Immature natural killer cell (primary cell): ENCODE results near the gene MYO7A. TPM values are rescaled to one million over a fixed set of nuclear protein-coding genes. Genes with fewer than 3 reads are reported as not detected.
"Not testable (repeated sequence)": the region's sequence is repeated elsewhere in the genome, so short reads cannot be mapped to it uniquely, and the experiment has no call there.

ENCODE experiments used
- DNase-seq, 3 donors: peaks; one replicate each; pipeline ENCODE4 v3.0.0; 2022; ENCODE audit warnings: mixed read lengths in 1 of 3
- H3K27ac Mint-ChIP-seq, 6 donors: one replicate each; pipeline ENCODE4 v1.8.0; 2020; ENCODE audit warnings: mixed read lengths in 6 of 6, mild to moderate bottlenecking in 5 of 6, inconsistent platforms in 4 of 6, moderate library complexity in 3 of 6
- H3K27me3 Mint-ChIP-seq, 3 donors: one replicate each; pipeline ENCODE4 v1.8.0; 2020 to 2021; ENCODE audit warnings: low read depth in 3 of 3, mild to moderate bottlenecking in 3 of 3, mixed read lengths in 3 of 3, moderate library complexity in 3 of 3, inconsistent platforms in 1 of 3
- H3K36me3 Mint-ChIP-seq, 3 donors: one replicate each; pipeline ENCODE4 v1.8.0; 2020; ENCODE audit warnings: mixed read lengths in 3 of 3, inconsistent platforms in 2 of 3, mild to moderate bottlenecking in 2 of 3
- H3K4me1 Mint-ChIP-seq, 2 donors: one replicate each; pipeline ENCODE4 v1.8.0; 2020; ENCODE audit warnings: inconsistent platforms in 2 of 2, mild to moderate bottlenecking in 2 of 2, mixed read lengths in 2 of 2, moderate library complexity in 1 of 2
- H3K4me3 Mint-ChIP-seq, 5 donors: one replicate each; pipeline ENCODE4 v1.8.0; 2020; ENCODE audit warnings: mild to moderate bottlenecking in 5 of 5, mixed read lengths in 5 of 5, inconsistent platforms in 3 of 5, moderate library complexity in 3 of 5
- H3K9me3 Mint-ChIP-seq, 6 donors: one replicate each; pipeline ENCODE4 v1.8.0; 2020; ENCODE audit warnings: mild to moderate bottlenecking in 6 of 6, mixed read lengths in 6 of 6, inconsistent platforms in 4 of 6, moderate library complexity in 3 of 6
- polyA plus RNA-seq, 3 donors: library from polyadenylated mRNA; unstranded; fragments of 300-500 nt; fragmentation: Illumina TruSeq; gene quantifications; one replicate each; pipeline ENCODE4 v1.2.3, GENCODE V29; 2021

Gene MYO7A
- polyA plus RNA-seq, 3 donors from 2014 or later = 0.21 to 0.45 TPM; not detected in 1

DNA sequence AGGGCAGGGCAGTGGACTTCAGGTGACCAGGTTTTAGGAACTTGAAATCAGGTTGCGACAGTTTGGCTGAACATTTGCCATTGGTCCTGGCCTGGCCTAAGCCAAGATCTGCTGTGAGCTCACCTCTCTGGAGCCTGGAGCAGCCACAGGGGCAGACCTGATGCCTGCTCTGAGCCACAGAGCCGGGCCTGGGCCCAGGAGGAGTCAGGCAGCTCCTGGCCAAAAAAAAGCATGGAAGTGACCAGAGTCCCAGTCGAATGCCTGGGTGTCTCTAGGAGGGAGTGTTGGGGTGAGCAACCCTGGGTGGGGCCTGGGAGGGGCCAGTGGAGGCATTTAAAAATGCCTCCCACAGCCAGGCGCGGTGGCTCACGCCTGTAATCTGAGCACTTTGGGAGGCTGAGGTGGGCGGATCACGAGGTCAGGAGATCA is 31.4 kb upstream of the MYO7A start:
- H3K27ac Mint-ChIP-seq = no peak overlapping the region
- no peak overlapping the region for H3K4me3 Mint-ChIP-seq

DNA sequence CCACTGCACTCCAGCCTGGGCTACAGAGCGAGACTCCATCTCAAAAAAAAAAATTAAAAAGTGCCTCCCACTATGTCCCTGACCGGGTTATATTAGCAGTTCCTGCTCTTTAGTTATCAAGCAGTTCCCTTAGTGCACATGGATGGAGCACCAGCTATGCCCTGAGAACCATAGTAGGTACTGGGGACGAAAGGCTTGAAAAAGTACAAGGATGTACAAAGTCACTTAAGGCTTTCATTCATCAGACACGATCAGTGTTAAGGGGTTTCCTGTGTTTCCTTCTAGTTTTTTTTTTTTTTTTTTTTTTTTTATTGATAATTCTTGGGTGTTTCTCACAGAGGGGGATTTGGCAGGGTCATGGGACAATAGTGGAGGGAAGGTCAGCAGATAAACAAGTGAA is 30.9 kb upstream of the MYO7A start:
- not testable (repeated sequence) for H3K36me3 Mint-ChIP-seq, H3K27me3 Mint-ChIP-seq, H3K9me3 Mint-ChIP-seq, H3K4me3 Mint-ChIP-seq, H3K27ac Mint-ChIP-seq, H3K4me1 Mint-ChIP-seq
- DNase-seq = peak in 1 of 3 donors; percentile 12

More for the DNA sequence above, 31.4 kb upstream of the MYO7A start:
- H3K36me3 Mint-ChIP-seq = no peaks in the 10 kb centered on the region
- H3K4me1 Mint-ChIP-seq = peaks cover 0 to 8% of the 10 kb centered on the region in 2 donors
- DNase-seq = no peak
- peaks cover 0 to 2% (median 1%) of the 10 kb centered on the region in 3 donors for H3K27me3 Mint-ChIP-seq
- H3K9me3 Mint-ChIP-seq = no peaks in the 10 kb centered on the region

DNA sequence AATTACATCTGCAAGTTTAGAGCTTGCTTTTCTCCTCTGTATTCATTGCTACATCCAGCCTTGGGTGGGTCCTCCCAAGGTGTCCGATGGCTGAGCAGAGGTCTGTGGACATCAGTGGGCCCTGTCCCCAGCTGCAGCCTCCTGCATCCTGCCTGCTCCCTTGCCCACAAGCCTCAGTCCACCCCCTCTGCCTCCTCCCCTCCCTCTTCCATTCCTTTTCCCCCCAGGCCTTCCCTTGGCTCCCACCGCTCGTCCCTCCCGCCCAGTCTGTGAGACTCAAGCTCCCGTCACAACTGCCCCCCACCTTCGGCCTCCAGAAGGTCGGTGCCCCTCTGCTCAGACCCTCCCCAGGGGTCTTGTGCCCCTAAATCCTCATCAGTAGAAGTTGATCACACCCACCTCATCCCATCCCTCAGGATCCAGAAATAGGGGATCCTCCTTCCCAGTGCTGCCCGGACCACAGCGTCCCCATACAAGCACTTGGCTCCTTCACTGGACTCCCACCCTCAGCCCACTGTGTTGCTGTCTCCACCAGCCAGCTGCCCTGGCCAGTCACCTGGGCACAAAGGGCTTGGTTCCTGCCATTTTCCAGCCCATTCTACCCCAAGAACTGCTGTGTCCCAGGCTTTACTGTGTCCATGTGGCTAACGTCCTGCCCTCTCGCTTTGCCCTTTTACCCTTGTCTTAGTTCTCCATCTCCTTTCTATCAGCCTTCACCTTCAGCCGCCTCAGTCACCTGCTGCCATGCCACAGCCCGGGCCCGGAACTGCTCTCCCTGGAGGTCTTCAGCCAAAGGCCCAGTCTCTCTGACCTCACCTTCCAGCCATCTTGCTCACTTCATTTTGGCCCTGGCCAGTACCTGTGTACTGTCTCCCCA is 27.6 kb upstream of the MYO7A start:
- peaks cover 0 to 9% (median 0%) of the 10 kb centered on the region in 3 donors for H3K36me3 Mint-ChIP-seq
- H3K27me3 Mint-ChIP-seq = peaks cover 0 to 3% (median 2%) of the 10 kb centered on the region in 3 donors
- H3K4me1 Mint-ChIP-seq = peaks cover 0 to 8% of the 10 kb centered on the region in 2 donors
- H3K9me3 Mint-ChIP-seq = no peaks in the 10 kb centered on the region
- H3K4me3 Mint-ChIP-seq = no peak overlapping the region
- DNase-seq = no peak
- no peak overlapping the region for H3K27ac Mint-ChIP-seq

DNA sequence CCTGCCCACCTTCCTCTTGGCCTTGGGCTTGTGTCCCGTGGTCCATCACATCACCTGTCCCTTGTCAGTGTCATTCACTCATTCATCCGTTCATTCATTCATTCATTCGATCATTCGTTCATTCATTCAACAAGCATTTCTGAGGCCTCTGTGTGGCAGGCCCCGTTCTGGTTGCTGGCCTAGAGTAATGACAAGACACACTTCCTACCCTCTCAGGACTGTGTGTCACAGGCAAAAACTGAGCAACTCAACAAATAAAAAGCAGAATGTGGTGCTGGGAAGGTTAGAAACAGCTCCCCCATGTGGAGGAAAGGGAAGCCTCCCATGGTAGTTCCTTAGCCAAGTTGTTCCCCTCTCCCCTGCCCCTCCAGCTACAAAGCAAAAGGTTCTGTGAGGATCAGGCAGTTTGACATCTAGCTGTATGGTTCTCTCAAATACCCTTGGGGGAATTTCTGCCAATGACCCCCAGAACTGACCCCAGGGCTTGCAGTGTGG is 27.0 kb upstream of the MYO7A start:
- H3K27ac Mint-ChIP-seq = peak overlapping the region in 1 of 6 donors; percentile 6
- peak in 1 of 3 donors; percentile 10 for DNase-seq
- H3K4me3 Mint-ChIP-seq = no peak overlapping the region
- no peaks in the 10 kb centered on the region for H3K9me3 Mint-ChIP-seq
- peaks cover 0 to 3% (median 2%) of the 10 kb centered on the region in 3 donors for H3K27me3 Mint-ChIP-seq
- peaks cover 0 to 6% of the 10 kb centered on the region in 2 donors for H3K4me1 Mint-ChIP-seq
- peaks cover 0 to 9% (median 0%) of the 10 kb centered on the region in 3 donors for H3K36me3 Mint-ChIP-seq

DNA sequence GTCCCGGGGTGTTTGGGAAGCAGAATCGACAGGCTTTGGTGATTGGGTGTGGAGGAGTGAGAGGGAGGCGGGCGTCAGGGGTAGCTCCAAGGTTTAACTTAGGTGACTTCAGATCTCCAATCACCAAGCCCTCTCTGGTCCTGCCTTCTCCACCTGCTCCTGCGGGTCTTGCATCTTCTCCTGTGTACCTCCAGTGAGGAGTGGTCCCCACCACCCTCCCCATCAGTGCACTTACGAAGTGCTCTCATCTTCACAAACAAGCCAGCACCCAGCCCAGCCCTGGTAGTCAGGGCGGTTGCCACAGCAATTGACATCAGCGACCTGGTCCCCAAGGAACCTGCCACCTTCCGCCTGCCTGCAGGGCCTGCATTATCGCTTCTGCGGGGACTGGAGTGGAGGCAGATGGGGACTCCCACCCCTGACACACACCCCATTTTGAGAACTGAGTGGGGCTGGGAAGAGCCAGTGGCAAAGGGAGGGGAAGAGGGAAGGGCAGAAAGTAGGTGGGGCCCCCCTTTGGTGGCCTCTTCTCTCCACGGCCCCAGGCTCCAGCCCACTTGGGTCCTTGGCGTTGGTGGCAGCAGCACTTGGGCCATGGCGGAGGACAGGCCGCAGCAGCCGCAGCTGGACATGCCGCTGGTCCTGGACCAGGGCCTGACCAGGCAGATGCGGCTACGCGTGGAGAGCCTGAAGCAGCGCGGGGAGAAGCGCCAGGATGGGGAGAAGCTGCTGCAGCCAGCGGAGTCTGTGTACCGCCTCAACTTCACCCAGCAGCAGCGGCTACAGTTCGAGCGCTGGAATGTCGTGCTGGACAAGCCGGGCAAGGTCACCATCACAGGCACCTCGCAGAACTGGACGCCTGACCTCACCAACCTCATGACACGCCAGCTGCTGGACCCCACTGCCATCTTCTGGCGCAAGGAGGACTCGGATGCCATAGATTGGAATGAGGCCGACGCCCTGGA is 25.5 kb upstream of the MYO7A start, which contains the start of gene OMP:
Gene OMP, plus strand, starts transcription at position 595 of the 965 bp plus-strand sequence. Its CDS starts 0 bp downstream, at position 595.
- Mint-ChIP-seq H3K27ac (no peak within 1 kb of the TSS), H3K9me3 (no peaks in the 10 kb centered on the region), H3K27me3 (peaks cover 0 to 3% (median 2%) of the 10 kb centered on the region in 3 donors), H3K4me1 (peaks cover 0 to 2% of the 10 kb centered on the region in 2 donors), H3K36me3 (peaks cover 0 to 9% (median 0%) of the 10 kb centered on the region in 3 donors), H3K4me3 (no peak within 1 kb of the TSS)
- DNase-seq = no peak

DNA sequence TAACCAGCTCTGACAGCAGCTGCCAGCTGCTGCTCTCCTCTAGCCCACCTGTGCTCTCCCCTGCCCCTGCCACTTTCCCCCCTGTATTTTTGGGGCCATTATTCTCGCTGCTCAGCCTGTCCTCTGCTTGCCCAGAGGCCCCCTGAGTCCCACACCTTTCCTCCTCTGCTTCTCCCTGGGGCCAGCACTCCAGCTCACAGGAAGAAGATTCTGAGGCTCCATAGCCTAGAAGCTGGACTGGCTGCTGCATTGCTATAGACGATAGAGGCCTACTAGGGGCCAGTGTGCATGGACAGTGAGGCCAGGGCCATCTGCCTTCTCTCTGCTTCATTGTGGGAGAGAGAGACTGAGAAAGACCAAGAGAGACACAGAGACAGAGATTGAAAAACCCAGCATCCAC is 24.7 kb upstream of the MYO7A start:
- Mint-ChIP-seq H3K27me3 (peaks cover 2 to 3% (median 2%) of the 10 kb centered on the region in 3 donors), H3K4me3 (no peak overlapping the region), H3K4me1 (peaks cover 0 to 5% of the 10 kb centered on the region in 2 donors), H3K36me3 (peaks cover 0 to 9% (median 0%) of the 10 kb centered on the region in 3 donors), H3K27ac (no peak overlapping the region), H3K9me3 (no peaks in the 10 kb centered on the region)
- no peak for DNase-seq

DNA sequence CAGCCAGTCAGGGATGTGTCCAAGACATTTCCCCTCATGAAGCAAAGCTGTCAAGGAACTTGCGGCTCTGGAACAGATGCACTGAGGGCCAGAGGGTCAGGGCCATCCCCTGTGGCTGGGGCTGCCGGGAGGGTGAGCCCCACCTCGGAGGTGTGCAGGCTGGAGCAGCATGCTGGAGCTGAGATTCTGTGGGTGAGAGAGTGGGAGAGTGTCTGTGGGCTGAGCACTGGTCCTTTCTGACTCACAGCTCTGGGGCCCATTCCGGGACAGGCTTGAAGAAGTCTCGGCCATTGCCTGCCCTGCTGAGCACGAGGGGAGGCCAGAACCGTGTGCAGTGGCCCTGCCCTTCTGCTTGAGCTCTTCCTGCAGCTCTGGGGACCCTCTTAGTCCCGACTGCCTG is 23.3 kb upstream of the MYO7A start:
- Mint-ChIP-seq H3K9me3 (no peaks in the 10 kb centered on the region), H3K4me1 (peaks cover 0 to 6% of the 10 kb centered on the region in 2 donors), H3K27ac (no peak overlapping the region), H3K27me3 (peaks cover 2 to 3% (median 2%) of the 10 kb centered on the region in 3 donors), H3K36me3 (peaks cover 0 to 9% (median 0%) of the 10 kb centered on the region in 3 donors), H3K4me3 (no peak overlapping the region)
- DNase-seq = no peak

DNA sequence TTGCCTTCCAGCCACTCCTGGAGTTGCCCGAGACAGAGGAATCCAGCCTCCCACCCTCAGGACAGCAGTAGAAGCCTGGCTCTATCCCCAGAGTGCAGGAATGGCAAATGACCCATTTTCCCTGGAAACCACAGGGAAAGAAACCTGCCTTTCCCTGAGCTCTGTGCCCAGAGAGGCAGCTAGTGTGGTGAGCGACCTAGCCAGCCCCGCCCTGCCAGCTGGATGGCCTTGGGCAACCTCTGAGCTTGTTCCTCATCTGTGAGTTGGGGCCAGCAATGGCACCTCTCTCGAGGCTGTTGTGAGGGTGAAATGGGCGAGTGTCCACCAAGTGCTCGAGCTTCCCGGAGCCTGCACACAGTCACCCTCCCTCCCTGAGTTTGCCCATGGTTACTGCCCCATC is 21.7 kb upstream of the MYO7A start:
- Mint-ChIP-seq H3K4me1 (peaks cover 0 to 6% of the 10 kb centered on the region in 2 donors), H3K9me3 (no peaks in the 10 kb centered on the region), H3K36me3 (peaks cover 0 to 9% (median 0%) of the 10 kb centered on the region in 3 donors), H3K27me3 (peaks cover 0 to 3% (median 2%) of the 10 kb centered on the region in 3 donors), H3K27ac (no peak overlapping the region), H3K4me3 (no peak overlapping the region)
- DNase-seq = no peak

DNA sequence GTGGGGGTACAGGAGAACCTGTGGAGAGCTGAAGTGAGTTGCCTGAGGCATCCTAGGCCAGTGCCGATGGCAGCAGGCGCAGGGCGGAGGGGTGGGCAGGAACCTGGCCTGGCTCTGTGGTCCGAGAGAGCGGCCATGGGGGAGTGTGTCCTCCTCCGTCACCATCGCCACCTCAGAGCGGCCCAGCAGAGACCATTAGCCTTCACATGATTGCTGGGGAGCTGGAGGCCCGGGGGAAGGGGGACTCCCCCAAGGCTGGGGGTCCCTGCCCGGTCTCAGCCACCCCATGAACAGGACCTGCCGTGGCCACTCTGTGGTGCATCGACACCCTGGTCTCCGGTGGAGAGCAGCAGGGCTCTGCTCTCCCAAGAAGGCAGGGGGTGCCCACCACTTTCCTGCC is 21.3 kb upstream of the MYO7A start:
- DNase-seq = no peak
- no peaks in the 10 kb centered on the region for H3K9me3 Mint-ChIP-seq
- H3K4me1 Mint-ChIP-seq = peaks cover 0 to 6% of the 10 kb centered on the region in 2 donors
- H3K27ac Mint-ChIP-seq = no peak overlapping the region
- H3K27me3 Mint-ChIP-seq = peaks cover 0 to 3% (median 2%) of the 10 kb centered on the region in 3 donors
- H3K36me3 Mint-ChIP-seq = peaks cover 0 to 9% (median 0%) of the 10 kb centered on the region in 3 donors
- H3K4me3 Mint-ChIP-seq = no peak overlapping the region

DNA sequence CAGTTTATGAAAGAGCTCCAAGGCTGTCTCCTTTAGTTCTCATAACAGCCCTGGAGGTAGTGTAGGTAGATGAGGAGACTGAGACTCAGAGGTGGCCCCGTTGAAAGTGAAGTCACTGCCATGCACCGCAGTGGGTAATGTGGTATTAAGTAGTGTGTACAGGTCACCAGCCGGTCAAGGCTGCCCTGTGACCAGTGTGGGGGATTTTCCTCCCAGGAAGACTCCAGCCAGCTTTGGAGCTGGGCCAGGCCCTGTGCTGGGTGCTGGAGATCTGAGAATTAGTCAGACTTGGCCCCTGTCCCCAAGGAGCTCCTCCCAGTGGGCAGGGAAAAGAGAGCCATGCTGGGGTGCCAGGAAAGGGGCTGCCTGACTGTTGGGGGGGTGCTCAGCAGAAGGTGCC is 20.1 kb upstream of the MYO7A start:
- peaks cover 0 to 9% (median 0%) of the 10 kb centered on the region in 3 donors for H3K36me3 Mint-ChIP-seq
- no peaks in the 10 kb centered on the region for H3K9me3 Mint-ChIP-seq
- no peak overlapping the region for H3K27ac Mint-ChIP-seq
- H3K27me3 Mint-ChIP-seq = peaks cover 0 to 3% (median 2%) of the 10 kb centered on the region in 3 donors
- no peak overlapping the region for H3K4me3 Mint-ChIP-seq
- peaks cover 0 to 6% of the 10 kb centered on the region in 2 donors for H3K4me1 Mint-ChIP-seq
- DNase-seq = no peak

DNA sequence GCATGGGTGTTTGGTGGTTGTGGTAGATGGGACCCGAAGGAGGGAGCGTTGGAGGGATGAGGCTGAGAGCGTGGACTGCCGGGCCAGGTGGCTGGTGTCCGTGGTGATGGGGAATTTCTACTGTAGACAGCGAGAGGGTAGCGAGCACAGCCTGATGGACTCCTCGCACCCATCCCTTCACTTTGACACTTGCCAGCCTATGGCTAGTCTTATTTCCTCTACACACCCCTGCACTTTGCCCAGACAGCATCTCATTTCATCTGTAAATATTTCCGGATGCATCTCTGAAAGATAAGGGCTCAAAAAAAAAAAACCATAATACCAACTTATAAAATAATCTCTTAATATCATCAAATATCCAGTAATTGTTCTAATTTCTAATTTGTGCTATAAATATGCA is 19.6 kb upstream of the MYO7A start:
- H3K4me1 Mint-ChIP-seq = peaks cover 0 to 6% of the 10 kb centered on the region in 2 donors
- peaks cover 0 to 6% (median 0%) of the 10 kb centered on the region in 3 donors for H3K36me3 Mint-ChIP-seq
- no peak overlapping the region for H3K4me3 Mint-ChIP-seq
- H3K27me3 Mint-ChIP-seq = peaks cover 0 to 2% (median under 1%) of the 10 kb centered on the region in 3 donors
- no peak for DNase-seq
- H3K9me3 Mint-ChIP-seq = no peaks in the 10 kb centered on the region
- no peak overlapping the region for H3K27ac Mint-ChIP-seq

DNA sequence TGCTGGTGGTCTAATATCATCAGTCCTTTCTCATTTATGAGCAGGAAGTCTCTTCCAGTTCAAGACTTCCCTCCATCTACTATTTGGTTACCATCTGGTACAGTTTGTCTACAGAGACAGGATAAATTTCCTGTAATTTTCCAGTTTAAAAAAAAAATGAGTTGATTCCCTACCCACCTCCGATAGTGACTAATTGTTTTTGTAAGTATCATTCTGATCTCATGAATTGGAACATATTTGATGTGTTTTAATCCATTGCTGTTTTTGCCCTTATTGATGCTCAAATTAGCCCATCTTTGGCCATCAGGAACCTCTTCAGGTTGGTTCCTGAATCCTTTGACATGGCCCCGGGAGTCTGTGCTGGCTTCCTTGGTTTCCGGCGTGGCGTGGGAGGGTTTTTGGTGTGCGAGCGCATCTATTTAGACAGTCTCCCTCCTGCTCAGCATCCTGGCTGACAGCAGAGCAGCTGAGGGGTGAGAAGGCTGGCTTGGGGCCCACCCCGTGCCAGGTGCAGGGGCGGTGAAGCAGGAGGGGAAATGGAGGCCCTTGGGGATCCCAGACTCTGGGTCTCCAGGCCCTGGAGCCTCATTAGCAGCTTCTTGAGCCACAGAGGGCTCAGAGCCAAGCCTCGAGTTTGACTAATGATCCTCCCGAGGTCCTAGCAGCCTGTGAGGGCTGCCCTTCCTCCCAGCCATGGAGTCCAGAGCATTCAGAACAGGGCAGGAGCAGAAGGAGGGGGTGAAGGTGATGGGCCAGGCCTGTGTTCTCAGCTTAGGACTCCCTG is 18.6 kb upstream of the MYO7A start:
- H3K27ac Mint-ChIP-seq = no peak overlapping the region

DNA sequence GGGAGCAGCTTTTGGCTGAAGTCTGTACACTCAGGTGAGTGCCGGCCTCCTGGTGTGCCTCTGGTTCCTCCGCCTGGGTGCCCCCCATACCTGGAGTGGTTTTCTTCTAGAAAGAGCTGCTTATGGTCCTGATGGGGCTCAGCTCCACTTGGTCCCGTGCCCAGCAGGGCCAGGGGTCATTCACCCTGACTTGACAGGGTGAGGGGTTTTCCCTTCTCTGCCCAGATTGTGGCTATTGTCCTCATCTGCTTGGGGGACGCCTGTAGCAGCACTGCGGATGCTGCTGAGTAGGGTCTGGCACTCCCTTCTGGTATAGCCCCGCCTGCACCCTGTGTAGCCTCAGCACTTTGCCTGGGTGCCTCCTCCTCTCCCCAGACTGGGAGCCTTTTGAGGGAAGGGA is 17.2 kb upstream of the MYO7A start:
- Mint-ChIP-seq H3K9me3 (no peaks in the 10 kb centered on the region), H3K36me3 (no peaks in the 10 kb centered on the region), H3K4me1 (peaks cover 0 to 6% of the 10 kb centered on the region in 2 donors), H3K27ac (no peak overlapping the region), H3K4me3 (no peak overlapping the region), H3K27me3 (peaks cover 0 to 2% (median 0%) of the 10 kb centered on the region in 3 donors)
- no peak for DNase-seq

More for the DNA sequence above, 18.6 kb upstream of the MYO7A start:
- Mint-ChIP-seq H3K4me1 (peaks cover 0 to 6% of the 10 kb centered on the region in 2 donors), H3K4me3 (no peak overlapping the region), H3K9me3 (no peaks in the 10 kb centered on the region), H3K36me3 (no peaks in the 10 kb centered on the region), H3K27me3 (peaks cover 0 to 2% (median 0%) of the 10 kb centered on the region in 3 donors)
- no peak for DNase-seq
